GM18526 (cell line): Measurements from ENCODE around the gene CFB.
"Not testable (repeated sequence)": the region's sequence is repeated elsewhere in the genome, so short reads cannot be mapped to it uniquely, and the experiment has no call there.

Source experiments
- POLR2A ChIP-seq: IDR thresholded peaks from 3 replicates; pipeline ENCODE4 v1.6.1; 2011; ENCODE audit not compliant: insufficient read length; ENCODE audit errors: extremely low read depth

Gene CFB

GRCh38 chr6:31972709-31973350 lies 26.9 kb downstream of the CFB start:
- TF ChIP-seq POLR2A, result no peak

- TF ChIP-seq POLR2A, result no peak
Measured at GRCh38 chr6:31977816-31978431, 32.0 kb downstream of the CFB start.

- TF ChIP-seq POLR2A, result no peak
Measured at GRCh38 chr6:31978831-31979230, 32.9 kb downstream of the CFB start.

GRCh38 chr6:31979238-31979898 lies 33.5 kb downstream of the CFB start:
- TF ChIP-seq POLR2A, result no peak

GRCh38 chr6:31981744-31982143 lies 35.8 kb downstream of the CFB start, which contains the start of gene C4A:
Gene C4A (plus strand): TSS chr6:31982057. CDS start chr6:31982108, 51 bp downstream.
- TF ChIP-seq POLR2A, result not testable (repeated sequence)
